Measurements from ENCODE around the gene MFAP1.
"Not testable (repeated sequence)": the region's sequence is repeated elsewhere in the genome, so short reads cannot be mapped to it uniquely, and the experiment has no call there.

The MFAP1 gene

DNA sequence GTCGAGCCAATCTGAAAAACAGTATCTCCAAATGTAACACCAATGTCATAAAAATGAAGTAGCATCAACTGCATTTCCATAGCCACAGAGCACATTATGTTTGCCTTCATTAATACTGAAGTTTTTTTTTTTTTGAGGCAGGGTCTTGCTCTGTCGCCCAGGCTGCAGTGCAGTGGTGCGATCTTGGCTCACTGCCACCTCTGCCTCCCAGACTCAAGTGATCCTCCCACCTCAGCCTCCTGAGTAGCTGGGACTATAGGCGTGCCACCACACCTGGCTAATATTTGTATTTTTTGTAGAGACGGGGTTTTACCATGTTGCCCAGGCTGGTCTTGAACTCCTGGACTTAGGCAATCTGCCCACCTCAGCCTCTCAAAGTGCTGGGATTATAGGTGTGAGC lies 9.4 kb downstream of the MFAP1 start:
- DNase-seq: not testable (repeated sequence)

DNA sequence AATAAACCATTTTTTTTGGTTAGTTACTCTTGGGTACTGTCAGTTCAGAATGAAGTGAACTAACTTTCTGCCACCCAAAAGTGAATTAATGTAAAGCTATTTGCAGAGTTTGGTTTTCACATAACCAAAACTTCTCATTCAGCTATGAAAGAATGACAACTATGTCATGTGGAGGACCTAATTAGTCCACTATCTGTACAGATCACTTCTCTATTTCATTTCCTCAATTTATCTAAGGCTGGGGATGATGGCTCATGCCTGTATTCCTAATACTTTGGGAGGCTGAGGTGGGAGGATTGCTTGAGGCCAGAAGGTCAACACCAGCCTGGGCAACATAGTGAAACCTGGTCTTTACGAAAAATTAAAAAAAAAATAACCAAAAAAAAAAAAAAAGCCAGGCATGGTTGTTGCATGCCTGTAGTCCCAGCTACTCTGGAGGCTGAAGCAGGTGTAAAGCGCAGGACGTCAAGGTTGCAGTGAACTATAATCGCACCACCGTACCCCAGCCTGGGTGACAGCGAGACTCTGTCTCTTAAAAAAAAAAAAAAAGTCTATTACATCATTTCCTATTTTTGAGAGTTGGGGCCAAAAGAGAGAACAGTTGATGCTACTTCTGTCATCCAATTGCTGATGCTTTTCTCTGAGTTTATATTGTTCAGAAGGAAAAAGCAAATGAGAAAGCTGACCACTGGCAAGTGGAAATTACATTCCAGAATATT lies 15.4 kb downstream of the MFAP1 start:
- DNase-seq: no peak

DNA sequence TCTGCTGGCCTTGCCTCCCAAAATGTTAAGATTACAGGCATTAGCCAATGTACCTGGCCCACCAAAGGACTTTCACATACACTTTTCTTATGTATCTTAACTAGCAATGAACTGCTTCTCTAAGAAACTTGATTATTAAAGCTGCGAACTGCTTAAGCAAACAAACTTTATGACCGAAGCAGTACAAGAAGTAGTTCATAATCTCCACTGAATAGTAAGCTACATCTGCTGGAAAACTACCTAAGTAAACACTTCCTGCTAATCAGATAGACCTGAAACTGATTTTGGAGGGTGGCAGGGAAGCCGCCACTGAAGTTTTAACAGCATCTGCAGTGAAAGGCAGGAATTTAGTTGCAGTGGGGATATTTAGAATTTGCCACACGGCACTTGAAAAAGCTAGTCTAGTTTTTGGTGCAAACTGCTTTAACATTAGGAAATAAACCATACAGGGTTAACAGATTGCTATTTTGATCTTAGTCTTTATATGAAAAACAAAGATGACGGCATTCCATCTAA lies 16.0 kb downstream of the MFAP1 start:
- DNase-seq: no peak

DNA sequence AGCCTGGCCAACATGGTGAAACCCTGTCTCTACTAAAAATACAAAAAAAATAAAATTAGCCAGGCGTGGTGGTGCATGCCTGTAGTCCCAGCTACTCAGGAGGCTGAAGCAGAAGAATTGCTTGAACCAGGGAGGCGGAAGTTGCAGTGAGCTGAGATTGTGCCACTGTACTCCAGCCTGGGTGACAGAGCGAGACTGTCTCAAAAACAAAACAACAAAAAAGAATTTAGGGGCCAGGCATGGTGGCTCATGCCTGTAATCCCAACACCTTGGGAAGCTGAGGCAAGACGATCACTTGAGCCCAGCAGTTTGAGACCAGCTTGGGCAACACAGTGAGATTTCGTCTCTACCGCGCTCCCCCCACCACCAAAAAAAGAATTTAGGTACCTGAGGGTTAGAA lies 21.8 kb downstream of the MFAP1 start:
- not testable (repeated sequence) for DNase-seq

DNA sequence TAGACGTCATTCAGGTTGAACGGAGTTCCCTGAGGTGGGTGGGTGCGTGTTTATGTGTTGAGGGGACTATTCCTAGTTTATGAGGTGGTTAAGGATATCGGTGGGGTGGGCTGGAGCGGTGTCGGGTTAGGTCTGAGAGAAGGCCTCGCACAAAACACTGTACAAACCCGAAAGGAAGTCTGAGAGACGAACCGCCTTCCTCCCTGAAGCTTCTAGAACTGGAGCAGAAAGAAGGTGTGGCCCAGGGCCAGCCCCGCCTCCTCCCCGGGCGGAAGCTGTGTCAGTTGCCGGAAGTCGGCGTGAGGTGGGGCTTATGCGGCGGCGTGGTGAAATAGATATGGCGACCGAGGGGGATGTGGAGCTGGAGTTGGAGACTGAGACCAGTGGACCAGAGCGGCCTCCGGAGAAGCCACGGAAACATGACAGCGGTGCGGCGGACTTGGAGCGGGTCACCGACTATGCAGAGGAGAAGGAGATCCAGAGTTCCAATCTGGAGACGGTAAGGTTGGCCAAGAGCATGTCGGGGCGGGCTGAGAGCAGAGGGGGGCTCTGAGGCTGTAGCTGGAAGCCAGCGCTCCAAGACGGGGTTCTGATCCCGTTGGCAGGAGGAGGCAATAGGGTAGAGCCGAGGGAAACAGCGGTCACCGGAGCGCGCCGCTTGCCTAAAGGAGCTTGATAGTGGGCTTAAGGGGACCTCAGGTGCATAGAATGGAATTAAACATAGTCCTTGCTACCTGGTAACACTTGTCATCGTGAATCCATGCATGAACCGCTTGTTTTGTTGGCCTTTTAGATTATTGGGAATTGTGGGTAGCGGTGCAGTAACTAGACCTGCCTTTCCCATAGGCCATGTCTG lies 24.0 kb downstream of the MFAP1 start, which contains the start of gene HYPK:
HYPK (plus strand) TSS at position 314 of the 856 bp plus-strand sequence; CDS start at position 338, 24 bp downstream.
- peak; percentile 54 for DNase-seq

DNA sequence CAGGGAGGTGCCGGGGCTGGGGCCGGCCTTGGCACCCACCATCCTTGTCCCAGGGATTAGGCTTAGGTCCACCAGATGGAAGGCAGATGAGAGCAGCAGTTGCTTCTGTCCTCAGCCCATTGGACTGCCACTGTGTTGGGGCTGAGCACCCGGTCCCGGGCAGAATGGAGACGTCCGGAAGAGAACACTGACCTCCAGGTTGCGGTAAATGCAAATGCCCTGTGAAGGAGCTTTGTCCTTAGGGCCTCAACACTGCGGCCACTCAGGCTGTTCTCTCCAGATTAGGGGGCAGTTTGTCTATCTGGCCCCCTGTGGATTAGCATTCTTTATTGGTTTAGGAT lies 24.6 kb downstream of the MFAP1 start, which contains the start of gene SERINC4:
SERINC4 (minus strand) TSS at position 276 of the 341 bp plus-strand sequence; CDS start at position 42, 234 bp downstream.
- no peak for DNase-seq

DNA sequence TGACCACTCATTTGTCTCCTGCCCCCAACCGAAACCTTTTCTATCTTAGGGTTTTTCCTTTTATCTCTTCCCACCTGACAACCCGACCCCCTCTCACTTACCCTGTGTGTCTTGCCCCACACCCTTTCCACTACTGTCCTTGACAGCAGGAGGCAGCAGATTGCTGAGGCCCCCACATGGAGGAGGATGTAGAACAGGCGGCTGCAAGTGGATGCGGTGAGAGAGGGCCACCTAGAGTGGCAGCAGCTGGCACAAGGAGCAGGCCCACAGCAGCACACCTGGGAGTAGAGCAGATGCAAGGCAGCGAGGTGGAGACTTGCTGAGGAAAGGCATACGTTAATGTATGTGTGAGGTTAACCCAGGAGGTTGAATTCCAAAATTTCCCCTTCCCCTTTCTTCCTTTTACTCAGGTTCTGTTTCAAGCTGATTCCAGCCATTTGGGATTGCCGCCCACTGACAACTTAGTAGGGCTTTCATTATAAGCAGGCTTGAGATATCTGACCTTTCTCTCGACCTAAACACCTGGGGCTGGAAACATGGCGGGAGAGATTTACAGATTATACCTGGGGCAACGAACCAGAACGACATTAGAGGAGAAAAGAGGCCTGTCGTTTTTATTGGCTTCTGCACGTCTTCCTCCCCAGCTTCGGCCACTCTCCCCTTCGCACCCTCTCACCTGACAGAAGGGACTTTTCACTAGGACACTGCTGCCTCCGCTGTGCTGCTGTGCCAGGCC lies 25.1 kb downstream of the MFAP1 start:
- no peak for DNase-seq

DNA sequence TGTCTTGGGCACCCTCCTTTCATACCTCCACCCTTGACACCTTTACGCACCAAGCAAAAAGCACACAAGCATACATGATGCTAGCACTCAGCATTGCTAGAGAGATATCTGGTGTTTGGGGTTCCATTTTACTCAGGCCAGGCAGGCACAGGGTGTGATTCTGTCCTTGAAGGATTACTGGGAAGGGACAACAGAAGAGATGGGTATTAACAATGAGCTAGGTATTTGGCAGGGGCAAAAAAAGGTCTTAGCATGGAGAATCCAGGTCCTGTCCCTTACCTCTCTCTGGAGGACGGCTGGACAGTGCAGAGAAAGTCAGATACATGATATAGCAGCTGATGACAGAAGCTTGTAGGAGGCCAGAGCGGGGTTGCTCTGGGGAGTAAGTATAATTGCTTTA lies 27.9 kb downstream of the MFAP1 start:
- DNase-seq: no peak

DNA sequence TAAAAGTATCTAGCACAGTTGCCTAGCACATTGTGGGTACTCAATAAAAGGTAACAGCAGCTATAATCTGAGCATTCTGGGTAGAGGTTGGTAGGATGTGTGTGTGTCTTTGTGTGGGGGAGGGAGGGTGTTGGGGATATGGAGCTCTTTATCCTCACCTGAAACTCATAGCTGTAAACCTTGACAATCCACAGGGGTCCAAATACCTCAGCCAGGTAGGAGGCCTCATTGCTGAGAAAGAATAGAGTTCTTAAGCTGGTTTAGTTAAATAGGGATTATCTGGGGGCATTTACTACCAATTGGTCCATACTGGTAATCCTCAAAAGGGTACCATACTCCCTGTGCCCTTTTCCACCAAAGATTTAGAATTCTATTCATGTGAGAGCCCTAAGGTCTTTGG lies 28.5 kb downstream of the MFAP1 start:
- DNase-seq: no peak

DNA sequence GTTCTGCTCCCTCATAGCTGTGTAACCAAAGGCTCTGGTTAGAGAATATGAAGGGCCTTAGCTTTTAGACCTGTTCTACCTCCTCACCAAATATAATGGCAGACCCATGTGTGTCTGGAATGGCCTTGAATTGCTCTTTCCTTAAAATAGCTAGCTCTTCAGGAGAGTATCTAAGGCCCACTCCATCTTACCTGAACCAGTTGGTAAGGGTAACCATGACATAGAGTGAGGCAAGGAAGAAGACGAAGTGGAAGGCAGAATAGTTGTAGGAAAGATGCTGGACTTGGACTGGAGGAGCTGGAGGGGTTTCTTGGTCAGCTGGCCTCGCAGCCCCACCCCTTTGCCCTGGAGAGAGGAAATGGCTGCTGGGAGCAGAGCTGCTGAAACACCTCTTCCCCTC lies 29.3 kb downstream of the MFAP1 start:
- no peak for DNase-seq

DNA sequence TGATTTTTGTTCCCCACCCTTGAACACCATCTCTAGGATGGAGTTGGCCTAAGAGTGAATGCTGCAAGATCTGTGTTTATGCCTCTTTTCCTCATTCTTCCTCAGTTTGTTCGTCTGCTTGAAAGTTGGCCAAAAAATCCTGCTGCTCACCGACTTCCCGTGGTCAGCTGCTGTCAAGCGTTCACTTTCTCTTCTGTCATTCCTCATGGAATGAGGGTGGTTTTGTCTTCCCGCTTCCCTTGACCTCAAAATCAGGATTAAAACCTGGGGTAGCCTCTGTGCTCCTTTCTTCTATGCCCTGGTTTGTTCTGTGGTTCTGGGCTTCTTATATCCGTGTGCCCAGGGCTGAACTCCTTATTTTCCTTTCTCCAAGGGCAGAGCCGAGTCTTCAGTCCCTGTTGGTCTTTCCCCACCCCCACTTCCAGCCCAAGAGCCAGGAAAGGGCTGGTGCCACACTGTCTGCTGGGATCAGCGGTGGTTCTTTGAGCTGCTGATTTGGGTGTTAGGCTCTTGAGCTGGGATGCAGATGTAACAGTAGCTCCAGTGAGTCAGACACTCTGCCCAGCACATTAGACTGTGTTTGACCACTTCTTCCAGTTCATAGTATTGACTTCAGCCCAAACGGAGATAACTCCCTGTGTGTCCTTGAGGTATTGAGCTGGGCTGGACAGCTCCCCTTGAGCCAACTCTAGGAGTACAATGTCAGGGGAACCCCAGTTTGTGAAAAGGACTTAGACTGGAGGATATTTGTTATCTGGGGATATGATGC lies 30.0 kb downstream of the MFAP1 start:
- DNase-seq: no peak

DNA sequence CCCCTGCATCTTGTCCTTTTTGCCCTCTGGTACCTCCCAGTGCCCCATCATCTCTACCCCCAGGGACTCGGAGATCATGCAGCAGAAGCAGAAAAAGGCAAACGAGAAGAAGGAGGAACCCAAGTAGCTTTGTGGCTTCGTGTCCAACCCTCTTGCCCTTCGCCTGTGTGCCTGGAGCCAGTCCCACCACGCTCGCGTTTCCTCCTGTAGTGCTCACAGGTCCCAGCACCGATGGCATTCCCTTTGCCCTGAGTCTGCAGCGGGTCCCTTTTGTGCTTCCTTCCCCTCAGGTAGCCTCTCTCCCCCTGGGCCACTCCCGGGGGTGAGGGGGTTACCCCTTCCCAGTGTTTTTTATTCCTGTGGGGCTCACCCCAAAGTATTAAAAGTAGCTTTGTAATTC lies 30.8 kb downstream of the MFAP1 start:
- DNase-seq: no peak

DNA sequence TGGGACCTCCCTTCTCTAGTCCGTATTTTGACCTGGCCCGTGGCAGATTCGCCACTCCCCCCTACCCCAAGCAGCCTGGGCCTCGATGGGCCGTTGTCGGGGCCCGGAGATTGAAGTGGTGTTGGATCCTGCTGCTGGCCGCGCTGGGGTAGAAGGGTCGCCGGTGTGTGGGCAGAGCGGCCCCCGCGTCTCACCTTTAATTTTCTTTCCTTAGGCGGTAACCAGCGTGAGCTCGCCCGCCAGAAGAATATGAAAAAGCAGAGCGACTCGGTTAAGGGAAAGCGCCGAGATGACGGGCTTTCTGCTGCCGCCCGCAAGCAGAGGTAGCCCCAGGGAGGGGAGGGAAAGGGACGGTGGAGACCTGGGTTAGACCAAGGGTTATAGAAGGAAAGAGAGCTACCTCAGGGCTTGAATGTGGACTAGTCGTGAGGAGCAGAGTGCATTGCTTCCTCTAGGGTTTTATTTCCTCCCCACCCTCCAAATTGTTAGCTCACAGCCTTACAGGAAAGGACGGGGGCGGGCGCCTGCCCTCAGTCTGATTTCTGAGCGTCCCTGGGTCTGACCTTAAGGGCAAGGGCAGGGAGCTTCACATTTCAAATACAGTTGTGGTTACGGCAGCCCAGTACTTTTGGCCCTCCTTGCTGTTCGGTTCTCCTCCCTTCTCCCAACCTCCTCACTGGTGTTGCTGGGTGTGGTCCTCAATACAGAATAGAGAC lies 31.6 kb downstream of the MFAP1 start:
- no peak for DNase-seq

DNA sequence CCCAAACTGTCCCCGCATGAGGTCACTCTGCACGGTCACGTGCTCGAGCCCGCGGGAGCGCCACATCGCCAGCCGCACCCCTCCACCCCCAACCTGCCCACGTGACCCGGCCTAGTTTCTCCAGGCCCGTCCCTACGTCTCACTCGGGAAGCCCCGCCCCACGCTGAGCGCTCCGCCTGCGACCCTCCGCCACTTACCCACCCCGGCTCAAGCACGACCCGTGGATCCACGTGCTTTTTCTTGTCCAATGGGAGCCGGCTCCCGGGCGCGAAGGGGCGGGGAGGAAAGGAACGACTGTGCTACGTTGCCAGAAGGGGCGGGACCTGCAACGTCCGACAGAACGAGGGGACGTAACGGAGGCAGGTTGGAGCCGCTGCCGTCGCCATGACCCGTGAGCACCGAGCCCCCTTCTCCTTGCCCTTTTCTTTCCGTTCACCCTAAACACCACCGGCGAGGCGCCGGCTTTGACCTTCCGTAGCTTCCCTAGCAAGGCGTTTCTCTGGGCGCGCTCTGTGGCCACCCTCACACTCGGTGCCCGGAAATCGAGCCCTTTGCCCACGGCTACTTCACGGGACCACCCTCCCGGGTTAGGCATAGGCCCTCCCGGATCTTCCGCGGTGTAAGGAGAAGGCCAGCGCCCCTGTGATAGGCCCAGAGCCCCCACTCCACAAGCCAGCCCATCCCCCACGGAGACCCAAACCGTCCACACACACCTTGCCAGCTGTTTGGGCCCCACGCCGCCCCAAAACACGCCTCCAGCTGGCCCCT lies 32.3 kb downstream of the MFAP1 start, which contains the start of gene SERF2:
SERF2 (plus strand) TSS at position 328 of the 768 bp plus-strand sequence; CDS start at position 385, 57 bp downstream.
- peak; percentile 91 for DNase-seq

DNA sequence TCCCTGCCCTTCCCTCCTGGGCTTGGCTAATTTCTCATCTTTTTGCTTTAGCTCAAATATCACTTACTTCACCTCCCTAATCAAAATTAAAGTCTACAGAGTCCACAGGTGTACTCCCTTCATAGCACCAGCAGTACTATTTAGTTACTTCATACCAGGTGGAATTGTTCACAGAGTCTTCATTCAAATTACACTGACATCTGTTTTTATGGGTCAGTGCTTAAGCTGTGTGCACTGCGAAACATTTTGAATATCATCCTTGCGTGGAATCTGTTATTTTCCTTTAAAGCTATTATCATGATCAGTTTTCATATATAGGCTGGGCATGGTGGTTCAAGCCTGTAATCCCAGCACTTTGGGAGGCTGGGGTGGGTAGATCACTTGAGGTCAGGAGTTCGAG lies 35.1 kb downstream of the MFAP1 start:
- DNase-seq: no peak

DNA sequence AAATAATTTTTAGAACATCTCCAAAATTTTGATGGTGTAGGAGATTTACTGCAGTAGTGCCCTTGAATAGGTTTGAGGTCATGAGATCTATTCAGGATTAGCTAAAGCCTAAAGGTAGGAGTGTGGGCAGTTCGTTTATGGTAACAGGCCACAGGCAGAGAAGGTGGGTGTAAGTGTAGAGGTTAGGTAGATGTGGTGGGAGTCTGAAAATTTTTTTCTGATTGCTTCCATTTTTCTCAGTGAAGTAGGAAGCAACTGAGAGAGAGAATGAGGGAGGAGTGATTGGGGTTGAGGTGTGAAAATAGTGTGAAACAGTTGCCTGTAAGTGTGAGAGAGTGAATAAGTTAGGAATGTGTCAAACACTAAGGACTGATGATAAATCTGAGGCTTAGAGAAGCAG lies 45.5 kb downstream of the MFAP1 start:
- DNase-seq: no peak

DNA sequence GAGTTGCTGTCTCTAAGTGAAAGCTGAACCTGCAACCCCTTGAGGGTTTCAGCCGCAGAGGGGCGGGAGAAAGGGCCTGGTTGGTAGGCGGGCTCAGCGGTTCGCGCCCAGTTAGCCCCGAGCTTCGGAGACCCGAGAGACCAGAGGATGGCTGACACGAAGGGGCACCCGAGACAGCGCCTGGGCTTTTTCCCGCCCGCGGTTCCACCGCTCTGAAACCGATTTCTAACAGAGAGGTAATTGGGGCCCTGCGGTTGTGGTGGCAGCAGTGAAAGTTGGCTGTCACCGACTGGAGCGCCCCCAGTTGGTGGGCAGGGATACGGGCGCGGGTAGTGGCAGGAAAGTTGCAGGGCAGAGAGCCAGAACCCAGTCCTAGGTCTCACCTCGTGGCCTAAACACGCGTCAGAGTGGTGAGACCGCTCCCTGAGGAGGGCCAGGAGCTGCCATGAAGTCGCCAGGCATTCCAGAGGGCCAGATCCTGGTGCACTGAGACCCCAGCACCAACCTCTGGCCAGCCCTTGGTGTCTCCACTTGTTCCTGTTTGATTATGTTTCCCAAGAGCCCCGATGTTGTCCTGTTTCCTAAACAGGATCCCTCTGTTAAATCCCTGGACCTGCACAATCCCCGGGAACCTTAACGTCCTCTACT lies 47.1 kb downstream of the MFAP1 start:
- DNase-seq: peak; percentile 61

DNA sequence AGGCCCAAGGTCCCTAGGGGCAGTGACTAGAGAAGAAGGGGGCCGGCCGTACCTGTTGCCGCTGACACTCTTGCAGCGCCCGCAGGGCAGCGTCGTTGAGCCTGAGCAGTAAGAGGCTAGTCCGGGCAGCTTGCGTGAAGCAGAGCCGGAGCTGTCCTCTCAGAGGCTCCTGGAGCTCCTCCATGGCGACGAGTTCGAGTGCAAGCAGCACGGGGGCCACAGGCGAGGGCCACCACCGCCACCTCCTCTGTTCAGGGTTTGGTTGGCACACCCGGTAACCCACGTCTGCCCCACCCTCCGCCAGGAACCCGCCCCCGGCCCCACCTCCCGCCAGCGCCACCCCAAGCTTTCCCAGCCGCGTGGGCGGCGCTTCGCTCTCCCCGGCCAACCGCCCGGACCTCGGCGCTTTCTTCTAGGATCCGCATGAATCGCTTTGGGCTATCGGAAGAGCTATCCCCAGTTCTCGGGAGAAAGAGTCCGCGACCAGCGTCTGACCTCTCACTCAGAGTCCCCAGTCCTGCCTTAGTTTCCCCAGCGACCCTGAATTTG lies 47.7 kb downstream of the MFAP1 start, which contains the start of gene ELL3:
ELL3 (minus strand) TSS at position 249 of the 549 bp plus-strand sequence; CDS start at position 184, 65 bp downstream.
- DNase-seq: peak; percentile 27

DNA sequence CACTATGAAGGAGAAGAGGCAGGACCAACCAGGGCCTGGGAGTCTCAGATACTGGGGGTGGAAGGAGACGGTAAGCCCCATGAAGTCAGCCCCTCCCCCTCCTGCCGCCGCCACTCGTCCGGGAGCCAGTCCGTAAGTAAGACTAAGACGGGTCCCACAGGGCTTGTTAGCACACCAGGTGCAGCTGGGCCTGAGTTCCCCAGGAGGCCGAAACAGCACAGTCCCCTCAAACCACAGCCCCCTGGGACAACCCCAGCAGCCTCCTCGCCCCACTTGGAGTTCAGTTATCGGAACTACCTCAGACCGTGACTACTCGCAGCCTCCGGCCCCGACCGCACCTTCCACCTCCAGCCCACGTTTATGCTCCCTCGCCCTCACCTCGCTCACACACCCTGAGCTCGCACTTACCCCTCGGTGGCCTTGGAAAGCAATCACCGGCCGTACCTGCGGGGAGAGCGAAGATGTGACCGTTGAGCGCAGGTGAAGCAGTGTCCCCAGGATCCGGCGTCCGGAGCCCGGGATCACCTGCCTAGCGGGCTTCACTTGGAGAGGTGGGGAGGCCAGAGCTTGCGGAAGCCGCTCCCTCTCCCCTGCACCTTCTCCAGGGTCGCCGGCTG lies 48.3 kb downstream of the MFAP1 start:
- DNase-seq: no peak
